Mesenchymal stem cell (in vitro differentiated cells and primary cell): ENCODE results near the gene HLTF.
"Not testable (repeated sequence)": the region's sequence is repeated elsewhere in the genome, so short reads cannot be mapped to it uniquely, and the experiment has no call there.

Experiments
- DNase-seq: peaks from one replicate; pipeline ENCODE4 v3.0.0-alpha.2; 2013
- H2AFZ ChIP-seq: one replicate; pipeline ENCODE4 v1.6.1; 2013; ENCODE audit warnings: low read depth, mild to moderate bottlenecking, control low read depth, inconsistent platforms, low read length, moderate library complexity
- H2AK5ac ChIP-seq: 2 replicates; pipeline ENCODE4 v1.6.1; 2013; ENCODE audit warnings: low read length, moderate library complexity, mild to moderate bottlenecking, inconsistent platforms; ENCODE audit not compliant: severe bottlenecking
- H2BK120ac ChIP-seq: one replicate; pipeline ENCODE4 v1.6.1; 2013; ENCODE audit warnings: low read depth, mild to moderate bottlenecking, inconsistent platforms, low read length, moderate library complexity
- H2BK12ac ChIP-seq, 2 experiments: one replicate each; pipeline ENCODE4 v1.6.1; 2013; ENCODE audit warnings: inconsistent platforms in 2 of 2, low read length in 2 of 2, mild to moderate bottlenecking in 2 of 2, moderate library complexity in 2 of 2, control low read depth in 1 of 2
- H2BK15ac ChIP-seq: one replicate; pipeline ENCODE4 v1.6.1; 2013; ENCODE audit warnings: mild to moderate bottlenecking, low read depth, inconsistent platforms; ENCODE audit not compliant: poor library complexity, severe bottlenecking
- H2BK5ac ChIP-seq: 2 replicates; pipeline ENCODE4 v1.6.1; 2013; ENCODE audit warnings: low read depth, mild to moderate bottlenecking, low read length, control low read depth, inconsistent platforms; ENCODE audit not compliant: poor library complexity, severe bottlenecking
- H3K14ac ChIP-seq, 2 experiments: one replicate each; pipeline ENCODE4 v1.6.1; 2013; ENCODE audit warnings: inconsistent platforms in 2 of 2, low read length in 2 of 2, control low read depth in 1 of 2, mild to moderate bottlenecking in 1 of 2, moderate library complexity in 1 of 2
- H3K18ac ChIP-seq, 2 experiments: one replicate each; pipeline ENCODE4 v1.6.1; 2013; ENCODE audit warnings: inconsistent platforms in 2 of 2, low read length in 2 of 2, control low read depth in 1 of 2, low read depth in 1 of 2, mild to moderate bottlenecking in 1 of 2
- H3K23ac ChIP-seq, 2 experiments: one replicate each; pipeline ENCODE4 v1.6.1; 2013; ENCODE audit warnings: inconsistent platforms in 2 of 2, low read length in 2 of 2, mild to moderate bottlenecking in 2 of 2, moderate library complexity in 2 of 2, control low read depth in 1 of 2
- H3K27ac ChIP-seq: 2 replicates; pipeline ENCODE4 v1.5.1; 2013; ENCODE audit warnings: mild to moderate bottlenecking, moderate library complexity, low read length, control low read depth, inconsistent platforms; ENCODE audit not compliant: poor library complexity, severe bottlenecking
- H3K27me3 ChIP-seq, 2 experiments: 2 replicates each; pipeline versions ENCODE4 v1.6.1 to v1.7.0; 2013; ENCODE audit warnings: low read length in 2 of 2, mild to moderate bottlenecking in 2 of 2, moderate library complexity in 2 of 2, control low read depth in 1 of 2, inconsistent platforms in 1 of 2; ENCODE audit not compliant: control insufficient read depth in 1 of 2, insufficient read depth in 1 of 2
- H3K36me3 ChIP-seq, 2 experiments: 2 replicates each; pipeline versions ENCODE4 v1.6.1 to v1.7.0; 2013; ENCODE audit warnings: low read length in 2 of 2, control low read depth in 1 of 2, inconsistent platforms in 1 of 2, low read depth in 1 of 2, mild to moderate bottlenecking in 1 of 2; ENCODE audit not compliant: insufficient read depth in 2 of 2, control insufficient read depth in 1 of 2
- H3K4ac ChIP-seq, 2 experiments: one replicate each; pipeline ENCODE4 v1.6.1; 2013; ENCODE audit warnings: inconsistent platforms in 2 of 2, low read length in 2 of 2, mild to moderate bottlenecking in 2 of 2, moderate library complexity in 2 of 2, control low read depth in 1 of 2, low read depth in 1 of 2
- H3K4me1 ChIP-seq: 2 replicates; pipeline ENCODE4 v1.6.1; 2013; ENCODE audit warnings: low read depth, low read length, control low read depth; ENCODE audit not compliant: control insufficient read depth, insufficient read depth
- H3K4me2 ChIP-seq: 2 replicates; pipeline ENCODE4 v1.6.1; 2013; ENCODE audit warnings: low read length, mild to moderate bottlenecking, inconsistent platforms; ENCODE audit not compliant: poor library complexity, severe bottlenecking
- H3K4me3 ChIP-seq, 2 experiments: 2 replicates each; pipeline versions ENCODE4 v1.5.1 to v1.7.0; 2013; ENCODE audit warnings: low read length in 2 of 2, mild to moderate bottlenecking in 2 of 2, control low read depth in 1 of 2, low read depth in 1 of 2; ENCODE audit not compliant: insufficient read depth in 1 of 2
- H3K79me1 ChIP-seq: replicated peaks from 2 replicates; pipeline ENCODE4 v1.6.1; 2013; ENCODE audit warnings: mild to moderate bottlenecking, control low read depth, low read length, inconsistent platforms; ENCODE audit not compliant: poor library complexity, severe bottlenecking
- H3K9ac ChIP-seq: 2 replicates; pipeline ENCODE4 v1.7.0; 2013; ENCODE audit warnings: mild to moderate bottlenecking, low read length, moderate library complexity
- H3K9me3 ChIP-seq: 2 replicates; pipeline ENCODE4 v1.7.0; 2013; ENCODE audit warnings: mild to moderate bottlenecking, low read length; ENCODE audit not compliant: control insufficient read depth
- H4K8ac ChIP-seq: one replicate; pipeline ENCODE4 v1.6.1; 2013; ENCODE audit warnings: inconsistent platforms, mild to moderate bottlenecking, low read length, moderate library complexity
- H4K91ac ChIP-seq: one replicate; pipeline ENCODE4 v1.6.1; 2013; ENCODE audit warnings: mild to moderate bottlenecking, low read length, inconsistent platforms
- WGBS: methylation state at CpG from one replicate; pipeline ENCODE4 v1.1.7; 2013; ENCODE audit warnings: mixed read lengths; 5-methylcytosine and 5-hydroxymethylcytosine counted together

HLTF gene

GRCh38 chr3:149097987-149098386 lies 11.7 kb upstream of the HLTF start:
- H3K79me1 ChIP-seq, H2AK5ac ChIP-seq, H3K4me3 ChIP-seq, H3K23ac ChIP-seq, H3K36me3 ChIP-seq, H3K27me3 ChIP-seq, H2BK12ac ChIP-seq, H4K8ac ChIP-seq, DNase-seq, H3K4ac ChIP-seq, H2BK5ac ChIP-seq, H4K91ac ChIP-seq, H3K9ac ChIP-seq, H3K4me2 ChIP-seq, H3K18ac ChIP-seq, H3K4me1 ChIP-seq, H2BK120ac ChIP-seq, H2AFZ ChIP-seq, H3K9me3 ChIP-seq, H3K14ac ChIP-seq, H3K27ac ChIP-seq, H2BK15ac ChIP-seq: not testable (repeated sequence)
- WGBS: 90% methylated on average over 19 of the region's 19 CpGs

- no peak overlapping the region for H3K23ac ChIP-seq
- H3K4me2 ChIP-seq: no peak overlapping the region
- no peak overlapping the region for H3K27ac ChIP-seq
- H3K9me3 ChIP-seq: no peaks in the 10 kb centered on the region
- H3K4me3 ChIP-seq: no peak overlapping the region
- H2BK120ac ChIP-seq: no peak overlapping the region
- no peaks in the 10 kb centered on the region for H3K4me1 ChIP-seq
- H3K14ac ChIP-seq: no peak overlapping the region
- no peak overlapping the region for H2AK5ac ChIP-seq
- H4K8ac ChIP-seq: no peak overlapping the region
- no peaks in the 10 kb centered on the region for H3K36me3 ChIP-seq
- H2BK15ac ChIP-seq: no peak overlapping the region
- no peaks in the 10 kb centered on the region for H3K27me3 ChIP-seq
- H2AFZ ChIP-seq: no peak overlapping the region
- H2BK5ac ChIP-seq: no peak overlapping the region
- H2BK12ac ChIP-seq: no peak overlapping the region
- no peak overlapping the region for H4K91ac ChIP-seq
- H3K9ac ChIP-seq: no peak overlapping the region
- H3K18ac ChIP-seq: no peak overlapping the region
- H3K79me1 ChIP-seq: no peaks in the 10 kb centered on the region
- no peak overlapping the region for H3K4ac ChIP-seq
- DNase-seq: no peak
- WGBS: 98% methylated on average over 3 of the region's 4 CpGs
Measured at GRCh38 chr3:149095487-149095886, 9.2 kb upstream of the HLTF start.

GRCh38 chr3:149091983-149092382 lies 5.7 kb upstream of the HLTF start:
- Histone ChIP-seq H3K4me1 (peaks cover 2% of the 10 kb centered on the region), H3K4me2 (no peak overlapping the region), H3K9ac (no peak overlapping the region), H3K79me1 (peaks cover 4% of the 10 kb centered on the region), H3K36me3 (no peaks in the 10 kb centered on the region), H2BK15ac (no peak overlapping the region), H4K8ac (no peak overlapping the region), H3K14ac (no peak overlapping the region), H2BK12ac (no peak overlapping the region), H3K9me3 (no peaks in the 10 kb centered on the region), H4K91ac (no peak overlapping the region), H3K27ac (no peak overlapping the region), H2BK120ac (no peak overlapping the region), H2BK5ac (no peak overlapping the region), H2AK5ac (no peak overlapping the region), H3K4ac (no peak overlapping the region), H2AFZ (no peak overlapping the region), H3K18ac (no peak overlapping the region), H3K4me3 (no peak overlapping the region), H3K23ac (no peak overlapping the region), H3K27me3 (no peaks in the 10 kb centered on the region)
- whole genome bisulfite sequencing: 98% methylated on average over 4 of the region's 4 CpGs
- DNase-seq: no peak

- 98% methylated on average over 3 of the region's 3 CpGs for WGBS
- H3K9ac ChIP-seq: no peak overlapping the region
- no peak for DNase-seq
- no peak overlapping the region for H3K4me3 ChIP-seq
- no peaks in the 10 kb centered on the region for H3K9me3 ChIP-seq
- H3K27ac ChIP-seq: no peak overlapping the region
- no peak overlapping the region for H2BK120ac ChIP-seq
- H2BK5ac ChIP-seq: no peak overlapping the region
- H3K14ac ChIP-seq: no peak overlapping the region
- H2BK15ac ChIP-seq: no peak overlapping the region
- H3K79me1 ChIP-seq: peaks cover 4% of the 10 kb centered on the region
- H3K4me2 ChIP-seq: no peak overlapping the region
- H2AFZ ChIP-seq: no peak overlapping the region
- H4K8ac ChIP-seq: no peak overlapping the region
- H3K4me1 ChIP-seq: peaks cover 2% of the 10 kb centered on the region
- no peaks in the 10 kb centered on the region for H3K27me3 ChIP-seq
- no peak overlapping the region for H3K4ac ChIP-seq
- H3K18ac ChIP-seq: no peak overlapping the region
- no peak overlapping the region for H4K91ac ChIP-seq
- no peaks in the 10 kb centered on the region for H3K36me3 ChIP-seq
- no peak overlapping the region for H2BK12ac ChIP-seq
- no peak overlapping the region for H3K23ac ChIP-seq
- no peak overlapping the region for H2AK5ac ChIP-seq
Measured at GRCh38 chr3:149090907-149091306, 4.6 kb upstream of the HLTF start.
